HG02938 (cell line): ENCODE data around the gene TTC27.
"Not testable (repeated sequence)": the region's sequence is repeated elsewhere in the genome, so short reads cannot be mapped to it uniquely, and the experiment has no call there.

Experiments
- ATAC-seq: cut with Tn5 transposase; IDR thresholded peaks from one replicate; pipeline ENCODE4 v1.9.1; 2021; ENCODE audit warnings: mild to moderate bottlenecking, moderate library complexity; ENCODE audit not compliant: unreplicated experiment

Gene TTC27

GRCh38 chr2:32844253-32844652 lies 216.4 kb downstream of the TTC27 start:
- ATAC-seq = no peak

GRCh38 chr2:32846274-32846673 lies 218.4 kb downstream of the TTC27 start:
- ATAC-seq = not testable (repeated sequence)

- ATAC-seq = no peak
Measured at GRCh38 chr2:32847734-32848133, 219.9 kb downstream of the TTC27 start.

GRCh38 chr2:32849456-32850194 lies 221.8 kb downstream of the TTC27 start:
- no peak for ATAC-seq

- ATAC-seq = no peak
Measured at GRCh38 chr2:32851777-32852439, 224.1 kb downstream of the TTC27 start.

- no peak for ATAC-seq
Measured at GRCh38 chr2:32852856-32853255, 225.0 kb downstream of the TTC27 start.

GRCh38 chr2:32856891-32857290 lies 229.0 kb downstream of the TTC27 start:
- ATAC-seq = no peak

GRCh38 chr2:32858713-32859112 lies 230.9 kb downstream of the TTC27 start:
- ATAC-seq = no peak

GRCh38 chr2:32860385-32860784 lies 232.5 kb downstream of the TTC27 start:
- ATAC-seq = no peak

- no peak for ATAC-seq
Measured at GRCh38 chr2:32862269-32863055, 234.6 kb downstream of the TTC27 start.

- no peak for ATAC-seq
Measured at GRCh38 chr2:32863326-32863725, 235.5 kb downstream of the TTC27 start.

- no peak for ATAC-seq
Measured at GRCh38 chr2:32863803-32864202, 236.0 kb downstream of the TTC27 start.

- ATAC-seq = no peak
Measured at GRCh38 chr2:32864334-32865111, 236.7 kb downstream of the TTC27 start.

GRCh38 chr2:32865399-32866068 lies 237.7 kb downstream of the TTC27 start:
- no peak for ATAC-seq

- ATAC-seq = not testable (repeated sequence)
Measured at GRCh38 chr2:32866462-32866861, 238.6 kb downstream of the TTC27 start.
